22Rv1 (cell line): Measurements from ENCODE around the gene RPS27.

ENCODE experiments used
- CTCF ChIP-seq: fragments of 450-650 bp; IDR thresholded peaks from 2 replicates; pipeline ENCODE4 v1.5.1; 2017; ENCODE audit warnings: mild to moderate bottlenecking
- ZFX ChIP-seq: fragments of 450-650 bp; IDR thresholded peaks from 2 replicates; pipeline ENCODE4 v1.6.1; 2017; ENCODE audit warnings: antibody characterized with exemption, borderline replicate concordance

- no peak for TF ChIP-seq CTCF
- no peak for TF ChIP-seq ZFX
Observed at GRCh38 chr1:153956997-153957715, 33.4 kb upstream of the RPS27 start.
